RPMI7951 (cell line): ENCODE measurements around the gene LMX1A. TPM values are rescaled to one million over a fixed set of nuclear protein-coding genes. Genes with fewer than 3 reads are reported as not detected.

Experiments used
- DNase-seq: peaks from one replicate; pipeline ENCODE4 v3.0.0-alpha.2; 2012; ENCODE audit warnings: low read depth
- total RNA-seq: library from RNA; depleted of rRNA; stranded (reverse); fragments of >200 nt; shearing (Covaris generic); gene quantifications from 2 replicates; pipeline ENCODE4 v1.2.3, GENCODE V29; 2014

LMX1A gene
- total RNA-seq, 1 experiment from 2014 or later = not detected

DNA sequence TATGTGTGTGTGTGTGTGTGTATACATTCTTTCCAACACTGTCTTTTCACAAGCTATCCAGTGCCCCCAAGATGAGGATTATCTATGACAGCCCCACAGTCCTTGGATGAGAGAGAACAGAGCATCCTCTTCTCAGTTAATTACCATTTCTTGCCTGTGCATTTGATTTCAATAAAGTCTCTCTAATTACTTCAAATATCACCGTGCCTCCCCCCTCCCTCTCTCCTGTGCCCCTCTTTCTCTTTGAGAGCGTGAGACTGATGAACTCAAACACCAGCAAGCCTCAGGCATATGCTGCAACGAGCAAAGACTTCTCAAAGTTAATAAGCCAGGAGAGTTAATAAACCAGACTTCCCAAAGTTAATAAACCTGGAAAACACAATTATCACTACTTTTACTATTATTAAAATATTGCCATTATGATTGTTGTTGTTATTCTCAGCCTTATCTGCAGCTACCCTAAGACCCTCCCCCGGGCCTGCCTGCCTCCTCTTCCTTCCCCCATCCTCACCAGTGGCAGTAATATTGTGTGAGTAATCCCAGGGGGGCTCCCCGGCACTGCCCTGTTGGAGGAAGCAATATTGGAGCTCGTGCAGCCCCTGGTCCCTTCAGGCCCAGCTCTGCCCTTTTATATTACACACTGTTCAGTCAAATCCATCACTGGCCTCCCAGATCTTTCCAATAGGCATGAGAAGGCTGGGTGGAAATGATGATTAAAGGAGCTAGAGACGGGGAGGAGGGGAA lies 30.9 kb downstream of the LMX1A start:
- no peak for DNase-seq

DNA sequence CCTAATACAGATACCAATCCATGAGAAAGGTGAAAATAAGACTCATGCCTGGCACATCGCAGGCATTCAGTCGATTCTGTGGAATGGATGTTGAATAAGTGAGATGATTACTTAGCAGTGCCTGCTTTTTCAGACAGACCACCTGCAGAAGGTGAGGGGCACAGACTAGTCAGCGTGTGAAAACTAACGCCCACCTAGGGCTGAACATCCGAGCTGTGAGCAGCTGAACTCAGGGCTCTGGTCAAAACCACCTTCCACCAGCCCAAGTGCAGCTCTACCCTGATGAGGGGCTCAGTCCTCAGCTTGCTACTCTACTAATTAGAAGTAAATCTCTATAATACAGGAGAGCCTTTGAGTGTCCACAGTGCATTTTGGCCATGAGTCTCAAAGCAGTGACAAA lies 32.5 kb downstream of the LMX1A start:
- DNase-seq = no peak

DNA sequence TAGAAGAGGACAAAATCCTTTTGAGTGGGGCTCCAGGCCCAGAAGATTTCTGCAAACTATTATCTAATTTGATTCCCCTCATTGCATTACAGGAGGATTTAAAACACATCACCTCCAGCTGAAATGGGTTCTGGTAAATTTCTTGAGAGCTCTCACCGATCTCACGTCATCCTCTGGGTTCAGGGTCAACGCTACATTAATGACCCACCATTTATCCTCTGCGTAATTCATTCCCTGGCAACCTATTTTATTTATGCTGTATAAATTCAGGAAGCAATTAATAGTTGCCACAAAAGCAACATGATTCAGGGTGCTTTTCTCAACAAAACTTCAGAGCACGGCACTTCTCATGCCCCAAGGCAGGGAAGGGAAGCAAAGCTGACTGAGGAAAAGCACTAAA lies 38.9 kb downstream of the LMX1A start:
- no peak for DNase-seq

DNA sequence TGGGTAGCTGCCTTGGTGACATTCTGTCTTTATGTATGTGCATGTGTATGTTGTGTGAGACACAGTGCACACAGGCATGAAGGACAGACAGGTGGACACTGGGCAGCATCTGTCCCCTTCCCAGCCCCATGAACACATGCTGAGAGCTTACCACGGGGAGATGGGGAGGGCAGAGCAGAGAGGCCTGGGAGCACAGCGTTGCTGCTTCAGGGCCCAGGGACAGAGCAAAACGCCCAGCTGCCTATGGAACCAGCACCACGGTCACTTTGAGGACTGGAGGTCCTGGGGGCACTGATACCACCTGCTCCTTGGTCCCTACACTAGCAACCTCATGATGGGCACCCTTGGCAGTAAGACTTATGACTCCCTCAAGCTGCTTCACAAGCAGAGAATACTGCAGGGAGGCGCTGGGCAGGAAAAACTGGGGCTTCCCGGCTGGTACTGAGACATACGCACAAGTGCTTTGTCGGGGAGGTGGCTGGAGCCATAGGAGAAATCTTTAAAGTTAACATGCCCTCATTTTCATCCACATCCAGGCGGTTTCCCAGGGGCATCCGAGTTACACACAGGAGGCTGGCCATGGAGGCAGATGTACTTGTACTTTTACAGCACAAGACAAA lies 40.3 kb downstream of the LMX1A start:
- no peak for DNase-seq

DNA sequence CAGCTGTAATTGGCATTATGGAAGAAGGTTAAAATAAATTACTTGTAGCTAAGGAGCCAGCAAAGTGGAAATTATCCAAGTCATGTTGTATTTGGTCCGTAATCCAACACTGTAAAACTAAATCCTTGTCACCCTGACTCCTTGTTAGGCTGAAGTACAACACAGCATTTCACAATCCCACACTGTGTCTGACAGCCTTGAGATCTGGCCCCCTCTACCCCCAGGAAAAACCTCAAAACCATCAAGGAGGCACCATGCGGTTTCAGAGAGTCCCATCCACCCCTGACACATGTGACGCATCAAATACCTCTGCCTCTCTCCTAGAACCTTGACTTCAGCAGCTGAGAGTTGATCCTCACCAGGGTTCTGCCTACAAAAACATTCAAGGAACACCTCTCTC lies 41.0 kb downstream of the LMX1A start:
- no peak for DNase-seq

DNA sequence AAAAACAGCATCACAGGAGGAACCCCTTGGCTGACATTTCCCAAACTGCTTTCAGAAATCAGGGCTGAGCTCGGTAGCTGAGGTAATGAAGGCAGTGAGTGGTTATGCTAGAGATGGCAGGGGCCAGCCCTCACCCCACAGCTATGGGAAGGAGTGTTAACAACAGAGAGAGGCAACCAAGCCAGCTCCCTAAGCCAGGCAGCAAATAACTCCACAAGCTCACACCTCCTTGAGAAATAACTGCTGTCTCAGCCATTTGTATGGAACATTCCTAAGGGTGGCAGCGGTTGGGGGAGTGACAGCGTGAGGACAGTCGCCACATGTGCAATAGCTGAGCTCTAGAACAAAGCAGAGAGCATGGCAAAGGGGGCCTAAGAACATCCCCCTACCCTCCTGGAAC lies 42.6 kb downstream of the LMX1A start:
- no peak for DNase-seq

DNA sequence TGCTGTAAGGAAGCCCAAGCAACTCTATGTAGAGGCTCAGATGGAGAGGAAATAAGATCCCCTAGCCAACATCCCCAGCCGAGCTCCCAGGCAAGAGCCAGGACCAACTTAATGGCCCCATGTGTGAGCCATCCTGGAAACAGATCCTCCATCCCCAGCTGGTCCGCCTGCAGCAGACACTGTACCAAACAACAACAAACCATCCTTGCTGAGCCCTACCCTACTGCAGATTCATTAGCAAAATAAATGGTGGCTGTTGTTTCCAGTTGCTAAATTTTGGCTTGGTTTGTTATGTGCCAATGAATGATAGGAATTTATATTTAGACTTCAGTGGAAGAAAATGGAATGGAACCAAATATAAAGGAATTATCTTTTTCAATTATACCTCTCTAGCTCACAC lies 43.9 kb downstream of the LMX1A start:
- no peak for DNase-seq

DNA sequence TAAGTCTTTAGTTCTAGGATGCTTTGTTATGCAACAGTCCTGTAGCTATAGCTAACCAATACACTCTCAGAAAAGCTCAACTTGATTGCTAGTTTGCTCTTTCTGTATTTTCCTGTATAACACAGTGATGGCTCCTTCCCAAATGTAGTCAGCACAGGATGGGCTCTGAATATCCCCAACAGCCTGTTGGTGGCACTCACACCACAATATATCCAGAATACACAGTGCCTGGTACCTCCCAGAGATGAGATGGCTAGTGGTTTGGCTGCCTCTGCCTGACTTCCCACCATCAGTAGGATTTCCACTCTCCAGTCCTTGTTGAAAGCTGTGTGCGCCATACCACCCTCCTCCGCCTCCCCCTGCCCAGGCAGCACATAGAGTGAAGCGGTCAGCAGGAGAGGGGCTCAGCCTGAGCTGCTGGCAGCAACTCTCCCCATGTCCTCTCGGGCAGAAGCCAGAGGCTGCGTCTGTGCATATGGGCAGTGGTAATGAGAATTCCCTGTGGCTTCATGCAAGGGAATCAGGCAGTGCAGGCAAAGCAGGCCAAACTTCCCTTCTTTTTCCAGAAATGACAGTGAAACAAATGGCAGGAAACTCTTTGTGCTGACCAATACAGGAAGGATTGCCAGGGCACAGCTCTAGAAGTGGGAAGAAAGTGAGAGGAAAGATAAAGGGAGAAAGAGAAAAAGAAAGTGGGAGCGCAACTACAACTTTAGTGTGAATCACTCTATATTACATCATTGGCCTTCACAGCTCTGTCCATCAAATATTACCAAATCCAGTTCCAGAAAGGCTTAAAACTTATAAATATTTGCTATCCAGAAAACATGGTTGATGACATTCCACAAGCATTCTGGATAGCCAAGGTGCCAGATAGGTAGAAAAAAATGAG lies 49.7 kb downstream of the LMX1A start:
- no peak for DNase-seq

DNA sequence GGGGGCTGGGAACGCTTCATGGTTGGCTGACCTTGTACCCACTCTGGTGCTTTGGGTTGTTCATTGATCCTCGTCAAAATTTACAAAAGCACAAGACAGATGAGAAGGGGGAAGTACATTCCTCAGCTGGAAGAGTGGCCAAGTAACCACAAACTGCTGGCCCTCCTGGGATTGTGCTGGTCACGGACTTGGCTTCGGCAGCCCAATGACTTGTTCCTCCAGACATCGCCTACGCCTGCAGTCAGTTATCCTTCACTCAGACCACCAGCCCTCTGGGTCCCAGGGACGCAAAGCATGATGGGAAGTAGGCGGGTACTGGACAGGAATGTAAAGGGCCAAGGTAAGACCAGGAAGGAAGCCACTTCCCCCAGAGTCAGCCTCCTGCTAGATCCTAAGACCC lies 53.1 kb downstream of the LMX1A start:
- no peak for DNase-seq

DNA sequence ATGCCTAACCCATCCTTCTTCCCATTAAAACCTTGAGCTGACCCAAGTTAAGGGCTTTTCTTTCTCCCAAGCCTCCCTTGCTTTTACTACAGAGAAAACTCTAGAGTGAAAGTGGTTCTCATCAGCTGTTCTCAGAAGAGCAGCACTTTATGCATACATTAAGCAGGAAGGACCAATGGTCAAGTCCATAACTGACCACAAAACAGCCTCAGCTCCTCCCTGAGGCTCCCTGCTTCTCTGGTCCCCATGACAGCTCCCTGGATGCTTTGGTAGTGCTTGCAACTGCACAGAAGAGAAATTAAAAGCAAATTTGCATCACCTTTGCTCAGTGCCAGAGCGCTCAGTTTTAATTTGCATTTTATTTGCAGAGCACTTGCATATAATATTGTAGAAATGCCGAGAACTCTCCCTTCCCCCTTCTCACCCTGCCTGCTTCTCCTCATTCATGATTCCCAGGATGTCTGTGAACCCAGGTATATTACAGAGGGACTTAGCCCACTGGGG lies 56.1 kb downstream of the LMX1A start:
- DNase-seq = no peak

DNA sequence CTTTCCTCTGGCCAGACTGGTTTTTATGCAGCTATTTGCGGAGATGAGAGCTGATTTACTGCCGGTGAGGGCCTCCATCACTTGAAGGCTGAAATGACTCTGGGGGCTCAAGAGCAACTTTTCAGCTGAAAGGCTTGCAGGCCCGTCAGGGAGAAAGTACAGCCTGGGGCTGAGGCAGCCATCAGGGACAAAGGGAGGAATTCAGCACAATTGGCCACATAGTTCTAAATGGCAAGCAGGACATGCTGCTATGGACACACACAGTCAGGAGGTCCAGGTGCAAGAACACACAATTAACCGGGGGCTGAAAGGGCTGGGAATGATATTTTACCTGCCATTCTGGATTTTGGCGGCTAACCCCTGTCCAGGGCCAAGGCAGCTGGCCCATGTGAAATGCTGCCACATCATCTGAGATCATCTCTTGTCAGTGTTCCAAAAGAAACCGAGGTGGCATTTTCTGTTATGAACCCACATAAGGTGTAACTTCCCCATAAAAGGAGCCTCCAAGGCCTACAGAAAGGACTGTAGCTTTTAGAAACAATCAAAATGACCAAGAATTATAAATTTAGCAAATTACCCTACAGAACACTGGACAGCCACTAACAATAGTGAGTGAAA lies 58.2 kb downstream of the LMX1A start:
- DNase-seq = no peak

DNA sequence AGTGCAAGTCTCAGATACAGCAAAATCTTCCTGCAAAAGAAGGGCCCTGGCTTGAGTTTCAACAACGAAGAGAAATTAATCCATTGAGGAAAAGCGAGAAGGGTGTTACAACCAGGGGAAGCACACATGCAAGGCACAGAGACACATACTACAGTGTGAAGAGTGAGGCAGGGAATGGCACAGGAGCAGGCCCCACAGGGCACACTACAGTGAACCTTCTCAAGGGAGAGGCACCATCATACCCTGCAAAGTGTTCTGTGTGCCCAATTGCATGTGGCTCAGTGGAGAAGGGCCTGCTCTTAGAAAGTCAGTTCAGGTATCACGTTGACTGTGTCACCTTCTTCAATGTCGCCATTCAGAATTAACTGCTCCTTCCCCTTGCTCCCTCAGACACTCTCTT lies 60.3 kb downstream of the LMX1A start:
- no peak for DNase-seq

DNA sequence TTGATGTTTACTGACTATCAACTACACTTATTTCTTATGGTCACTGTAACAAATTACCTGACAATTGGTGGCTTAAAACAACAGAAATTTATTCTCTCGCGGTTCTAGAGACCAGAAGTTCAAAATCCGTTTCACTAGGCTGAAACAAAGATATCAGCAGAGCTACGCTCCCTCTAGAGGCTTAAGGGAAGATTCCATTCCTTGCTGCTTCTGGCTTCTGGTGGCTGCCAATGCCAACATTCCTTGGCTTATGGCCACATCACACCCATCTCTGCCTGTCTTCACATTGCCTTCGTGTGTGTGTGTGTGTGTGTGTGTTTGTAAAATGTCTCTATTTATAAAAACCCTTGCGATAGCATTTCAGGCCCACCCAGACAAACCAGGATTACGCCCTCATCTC lies 66.4 kb downstream of the LMX1A start:
- peak; percentile 3 for DNase-seq

DNA sequence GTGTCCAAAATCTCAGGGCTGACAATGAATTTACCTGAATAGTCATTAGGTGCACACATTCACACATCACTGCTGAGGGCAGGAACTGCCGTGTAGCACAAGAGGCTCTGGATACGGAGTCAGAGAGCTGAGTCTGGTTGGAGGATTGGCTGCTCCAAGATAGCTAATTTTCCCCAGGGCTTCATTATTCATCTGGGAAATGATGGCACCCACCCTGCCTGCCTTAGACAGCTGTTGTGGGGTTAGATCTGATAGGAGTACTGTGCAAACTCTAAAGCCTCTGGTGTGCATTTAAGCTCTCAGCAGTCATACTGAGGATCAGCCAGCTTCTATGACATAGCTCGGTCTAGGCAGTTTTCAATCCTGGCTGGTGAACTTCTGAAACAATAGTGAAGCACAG lies 67.0 kb downstream of the LMX1A start:
- DNase-seq = no peak

DNA sequence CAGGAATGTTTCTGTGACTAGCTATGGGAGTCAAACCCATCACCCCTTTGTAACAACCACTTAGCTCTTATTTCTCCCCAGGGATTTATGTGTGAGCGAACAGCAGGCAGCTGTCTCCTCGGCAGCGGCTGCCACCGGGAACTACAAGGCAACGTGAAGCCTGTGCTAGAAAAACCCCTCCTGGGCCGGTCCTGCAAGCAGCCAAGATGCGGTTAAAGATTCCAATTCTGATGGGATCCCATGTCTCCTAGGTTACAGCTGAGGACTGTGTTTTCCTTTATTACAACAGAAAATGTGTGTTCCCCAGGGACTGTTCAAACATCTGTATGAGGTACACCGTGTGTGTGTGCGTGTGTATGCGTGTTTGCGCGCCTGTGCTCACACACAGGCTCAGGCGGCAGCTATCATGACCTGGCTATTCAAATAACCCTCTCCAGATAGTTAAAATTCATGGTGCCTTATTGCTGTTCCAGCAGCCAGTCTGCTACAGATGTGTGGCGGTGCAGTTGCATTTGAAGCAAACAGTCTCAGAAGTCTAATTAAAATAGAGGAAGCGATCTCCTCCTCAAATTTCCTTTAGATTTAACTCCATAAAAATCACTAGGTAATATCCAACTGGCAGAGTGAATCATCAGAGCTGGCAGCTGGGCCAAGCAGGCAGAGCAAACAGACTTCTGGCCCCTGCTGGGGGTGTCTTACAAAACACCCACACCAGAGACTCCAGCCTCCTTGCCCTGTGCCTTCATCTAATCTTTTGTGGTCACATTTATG lies 68.0 kb downstream of the LMX1A start:
- no peak for DNase-seq

DNA sequence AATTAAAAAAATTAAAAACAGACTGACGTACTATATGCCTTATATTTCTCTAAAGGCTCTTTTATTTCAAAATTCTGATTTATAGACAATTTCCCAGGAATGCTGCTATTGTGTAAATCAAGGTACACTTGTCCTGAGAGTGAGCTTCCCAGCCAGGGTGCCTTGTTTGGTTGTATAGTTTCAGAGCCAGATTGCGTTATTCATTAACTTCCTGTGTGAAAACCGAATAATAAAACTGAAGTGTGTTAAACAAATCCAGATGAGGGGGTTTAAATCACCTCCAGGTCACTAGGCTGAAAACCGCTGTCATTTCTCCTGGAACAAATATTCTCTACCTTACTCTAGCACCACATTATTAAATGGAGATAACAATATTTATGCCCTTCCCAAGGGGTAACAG lies 68.7 kb downstream of the LMX1A start:
- no peak for DNase-seq

DNA sequence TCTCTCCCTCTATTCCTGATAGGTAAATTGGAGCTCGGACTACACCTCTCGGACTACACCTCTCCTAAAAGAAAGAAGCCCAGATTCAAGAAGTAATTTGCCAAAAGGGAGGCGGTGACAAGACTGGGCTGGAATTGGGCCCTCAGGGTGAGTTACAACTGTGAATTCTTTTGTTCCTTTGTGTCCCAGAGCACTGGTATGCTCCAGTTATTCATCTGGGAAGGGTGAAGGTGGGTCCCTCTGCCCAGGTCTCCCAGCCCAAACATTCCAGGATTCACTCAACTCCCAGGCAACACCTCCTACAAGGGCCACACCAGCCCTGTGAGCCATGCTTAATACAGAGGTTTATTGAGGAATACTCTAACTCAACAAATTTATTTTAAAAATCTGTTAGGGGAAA lies 69.2 kb downstream of the LMX1A start:
- DNase-seq = no peak

DNA sequence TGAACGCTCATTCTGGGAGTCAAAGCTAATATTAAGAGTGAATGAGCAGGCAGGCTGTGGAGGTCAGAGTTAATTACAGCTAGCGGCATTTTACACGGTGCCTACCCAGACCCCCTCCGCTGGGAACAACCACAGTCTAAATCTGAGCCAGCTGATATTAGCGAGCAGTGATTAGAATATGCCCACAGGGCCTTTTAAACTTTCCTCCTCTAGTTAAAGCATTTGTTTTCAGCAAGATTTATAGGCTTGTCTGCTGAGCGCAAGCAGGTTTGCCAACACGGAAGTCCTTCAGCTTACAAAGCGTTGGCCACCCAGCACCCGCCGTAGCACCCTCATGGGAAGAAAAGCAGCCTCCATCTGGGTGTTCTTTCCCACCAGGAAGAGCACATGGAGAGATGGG lies 72.1 kb downstream of the LMX1A start:
- DNase-seq = no peak

DNA sequence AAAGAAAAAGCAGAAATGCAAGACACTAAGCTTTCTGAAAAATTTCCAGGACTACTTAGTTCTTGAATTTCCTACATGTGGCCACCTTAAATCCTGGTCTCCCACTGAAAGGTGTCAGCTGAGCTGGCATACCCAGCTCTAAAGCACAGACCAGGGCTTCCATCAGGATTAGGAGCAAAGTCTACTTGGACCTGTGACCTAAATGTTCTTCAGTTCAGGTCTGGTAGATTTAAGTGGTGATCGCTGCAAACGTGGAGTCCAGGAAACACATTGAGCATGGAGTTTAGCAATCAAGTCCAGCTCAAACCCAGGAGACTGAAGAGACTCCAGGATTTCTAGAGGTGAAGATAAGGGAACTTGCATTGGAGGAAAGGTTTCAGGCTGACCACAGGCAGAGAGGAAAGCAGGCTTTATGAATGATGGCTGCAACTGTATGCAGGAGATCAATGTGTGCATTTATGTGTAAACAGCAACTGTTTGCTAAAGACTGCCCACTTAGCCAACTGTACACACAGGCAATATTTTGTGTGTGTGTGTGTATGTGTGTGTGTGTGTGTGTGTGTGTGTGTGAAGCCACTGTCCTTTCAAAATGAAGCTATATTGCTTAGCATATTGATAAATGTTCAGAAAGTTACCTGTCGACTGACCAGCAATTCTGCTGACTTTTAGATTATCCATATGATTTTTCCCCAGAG lies 75.2 kb downstream of the LMX1A start:
- DNase-seq = no peak

DNA sequence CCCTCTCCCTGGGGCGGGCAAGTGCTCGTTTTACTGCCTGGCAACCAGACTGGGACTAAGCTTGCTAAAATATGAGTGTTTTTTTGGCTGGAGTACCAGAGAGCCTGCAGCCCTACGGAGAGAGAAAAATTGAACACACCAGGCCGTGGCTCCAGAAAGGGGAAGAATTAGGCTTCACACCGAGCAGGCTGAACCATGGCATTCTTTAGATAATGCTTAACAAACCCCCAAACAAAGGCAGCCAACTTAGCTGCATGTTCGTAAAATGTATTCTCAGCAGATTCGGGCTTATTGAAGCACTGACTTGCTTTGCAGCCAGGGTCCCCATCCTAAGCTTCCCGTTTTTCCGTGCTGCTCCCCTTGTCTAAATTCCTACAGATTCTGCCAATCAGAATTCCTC lies 76.6 kb downstream of the LMX1A start:
- DNase-seq = no peak

DNA sequence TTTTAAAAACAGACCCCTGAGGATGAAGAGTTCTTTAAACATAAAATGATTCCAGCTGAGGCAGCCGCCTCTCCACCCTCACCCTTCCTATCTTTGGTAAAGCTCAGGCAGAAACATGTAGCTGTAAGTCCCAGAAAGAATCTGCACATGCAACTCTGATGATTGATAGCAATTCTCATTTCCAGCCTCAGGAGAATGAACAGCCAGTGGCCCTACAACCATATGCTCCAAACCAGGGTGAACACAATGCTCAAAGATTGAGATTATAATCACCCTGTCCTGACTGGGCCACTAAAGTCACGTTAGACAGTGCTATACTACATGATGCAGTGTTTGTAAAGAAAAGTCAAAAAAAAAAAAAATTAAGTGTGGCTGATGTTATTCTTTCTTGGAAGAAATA lies 80.2 kb downstream of the LMX1A start:
- no peak for DNase-seq
